ENCODE data around the gene C4orf51.

GRCh38 chr4:145731028-145731427 lies 51.1 kb downstream of the C4orf51 start:
- TF ChIP-seq ZNF274 (CRISPR knock-in tag; IDR thresholded peaks at IDR 0.05) (no peak), YEATS2 (CRISPR knock-in tag; IDR thresholded peaks at IDR 0.05; ENCODE audit: borderline replicate concordance) (no peak)

All from HepG2 (cell line).